Pancreas (tissue), 10 donors: ENCODE results near the gene CPB2. TPM values are rescaled to one million over a fixed set of nuclear protein-coding genes. Genes with fewer than 3 reads are reported as not detected.

Experiments
- ATAC-seq, 4 donors: fragments of 200-7000 bp; cut with Tn5 transposase; one replicate each; pipeline versions ENCODE4 v1.8.0 to v1.9.1; 2020; ENCODE audit warnings: mild to moderate bottlenecking in 4 of 4, moderate library complexity in 4 of 4
- DNase-seq, 6 donors: peaks; one replicate each; pipeline ENCODE4 v3.0.0-alpha.2; 2020
- FAIRE-seq: peaks from 2 replicates; lab custom pipeline; 2012; peaks lifted over from hg19 to GRCh38; lab: Jason Lieb, UNC
- H3K27ac ChIP-seq, 4 donors: fragments of 200-600 bp; sonication (generic); 1 replicate in 3 of 4; 2 replicates in 1 of 4; pipeline versions ENCODE4 v1.5.0 to v1.8.0; 2020
- H3K27me3 ChIP-seq, 4 donors: fragments of 200-600 bp; one replicate each; pipeline ENCODE4 v1.8.0; 2021
- H3K36me3 ChIP-seq, 3 donors: fragments of 200-600 bp; sonication (generic) in 1 of 3; one replicate each; pipeline versions ENCODE4 v1.5.0 to v1.8.0; 2020 to 2021
- H3K4me1 ChIP-seq, 3 donors: fragments of 200-600 bp; one replicate each; pipeline ENCODE4 v1.8.0; 2021
- H3K4me3 ChIP-seq, 4 donors: fragments of 200-600 bp; sonication (generic) in 2 of 4; one replicate each; pipeline versions ENCODE4 v1.5.0 to v1.8.0; 2020 to 2021
- H3K9me3 ChIP-seq, 4 donors: fragments of 200-600 bp; one replicate each; pipeline ENCODE4 v1.8.0; 2021
- WGBS, 2 donors: extraction: QIAGEN DNeasy Blood & Tissue Kit; methylation state at CpG; one replicate each; pipeline ENCODE4 v1.1.7; 2013; 5-methylcytosine and 5-hydroxymethylcytosine counted together
- intact Hi-C, 3 donors: fragments of 100-400 bp; cut with DNase I; formaldehyde crosslinking; loops; one replicate each; pipeline versions ENCODE4 v1.11.1 to v1.14.2; 2022
- polyA plus RNA-seq, 2 donors: library from polyadenylated mRNA; stranded (reverse); fragments of 200-250 nt; gene quantifications; one replicate each; pipeline ENCODE4 v1.2.3, GENCODE V29; 2013
- total RNA-seq, 6 donors: library from RNA; stranded (reverse); fragmentation: NEBNext Ultra II Directional in 4 of 6; extraction: Animal tissue kit (Norgen Biotek cat#: 25700) in 4 of 6; gene quantifications; one replicate each; pipeline versions ENCODE4 v1.2.1 to v1.2.4, GENCODE V29; 2021 to 2023
- TF ChIP-seq, protein P1 (sequence below), 4 donors: fragments of 200-600 bp; sonication (generic) in 3 of 4; IDR thresholded peaks; one replicate each; pipeline versions ENCODE4 v1.5.0 to v1.8.0; 2021; ENCODE audit warnings: antibody characterized with exemption in 4 of 4
- donor health status: healthy with polysubstance abuse.
- donor health status: DM: no; HTN: no; CAD: no; lungs with moderate emphysema.
- donor health status: DM: no; HTN: no; CAD: no.
- donor health status: control.
- donor health status: control.
- donor health status: Bipolar disorder and iron deficiency.
- donor health status: DM: yes; HTN: yes; CAD: no.
- donor health status: DM: no; HTN: no; CAD: no.
- donor health status: DM: no; HTN: no; CAD: no.
- donor health status: DM: yes; HTN: yes; CAD: no.

Gene CPB2
- total and polyA plus RNA-seq, 8 donors: 0.08 to 0.94 (median 0.58) TPM; not detected in 1

DNA sequence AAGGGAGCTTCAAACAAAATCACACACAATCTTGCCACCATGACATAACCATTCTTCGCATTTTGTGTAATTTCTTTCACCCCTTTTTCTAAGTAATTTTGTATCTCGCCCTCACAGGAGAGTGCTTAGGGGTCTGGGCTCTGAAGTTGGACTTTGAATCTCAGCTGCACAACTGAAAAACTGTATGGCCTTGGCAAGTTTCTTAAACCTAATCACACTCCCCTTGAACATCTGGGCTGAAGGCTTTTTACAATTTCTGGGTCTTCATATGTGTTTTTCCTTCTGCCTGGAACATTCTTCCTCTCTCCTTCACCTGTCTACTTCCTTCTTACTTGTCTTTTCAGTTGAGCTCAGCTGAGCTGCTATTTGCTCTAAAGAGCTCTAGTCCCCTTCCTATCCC, 24.3 kb upstream of the CPB2 start:
- Histone ChIP-seq H3K27ac (no peak overlapping the region), H3K4me3 (no peak overlapping the region), H3K4me1 (peaks cover 0 to 12% (median 4%) of the 10 kb centered on the region in 3 donors), H3K9me3 (no peaks in the 10 kb centered on the region), H3K27me3 (no peaks in the 10 kb centered on the region), H3K36me3 (no peaks in the 10 kb centered on the region)
- intact Hi-C loops: no loop called here
- WGBS, 2 donors: 87 to 97% methylated on average over 2 of the region's 2 CpGs
- TF ChIP-seq, protein P1, sequence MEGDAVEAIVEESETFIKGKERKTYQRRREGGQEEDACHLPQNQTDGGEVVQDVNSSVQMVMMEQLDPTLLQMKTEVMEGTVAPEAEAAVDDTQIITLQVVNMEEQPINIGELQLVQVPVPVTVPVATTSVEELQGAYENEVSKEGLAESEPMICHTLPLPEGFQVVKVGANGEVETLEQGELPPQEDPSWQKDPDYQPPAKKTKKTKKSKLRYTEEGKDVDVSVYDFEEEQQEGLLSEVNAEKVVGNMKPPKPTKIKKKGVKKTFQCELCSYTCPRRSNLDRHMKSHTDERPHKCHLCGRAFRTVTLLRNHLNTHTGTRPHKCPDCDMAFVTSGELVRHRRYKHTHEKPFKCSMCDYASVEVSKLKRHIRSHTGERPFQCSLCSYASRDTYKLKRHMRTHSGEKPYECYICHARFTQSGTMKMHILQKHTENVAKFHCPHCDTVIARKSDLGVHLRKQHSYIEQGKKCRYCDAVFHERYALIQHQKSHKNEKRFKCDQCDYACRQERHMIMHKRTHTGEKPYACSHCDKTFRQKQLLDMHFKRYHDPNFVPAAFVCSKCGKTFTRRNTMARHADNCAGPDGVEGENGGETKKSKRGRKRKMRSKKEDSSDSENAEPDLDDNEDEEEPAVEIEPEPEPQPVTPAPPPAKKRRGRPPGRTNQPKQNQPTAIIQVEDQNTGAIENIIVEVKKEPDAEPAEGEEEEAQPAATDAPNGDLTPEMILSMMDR (IDR thresholded peaks at IDR 0.05): no peak
- DNase-seq: no peak
- no peak for ATAC-seq
- FAIRE-seq: no peak

DNA sequence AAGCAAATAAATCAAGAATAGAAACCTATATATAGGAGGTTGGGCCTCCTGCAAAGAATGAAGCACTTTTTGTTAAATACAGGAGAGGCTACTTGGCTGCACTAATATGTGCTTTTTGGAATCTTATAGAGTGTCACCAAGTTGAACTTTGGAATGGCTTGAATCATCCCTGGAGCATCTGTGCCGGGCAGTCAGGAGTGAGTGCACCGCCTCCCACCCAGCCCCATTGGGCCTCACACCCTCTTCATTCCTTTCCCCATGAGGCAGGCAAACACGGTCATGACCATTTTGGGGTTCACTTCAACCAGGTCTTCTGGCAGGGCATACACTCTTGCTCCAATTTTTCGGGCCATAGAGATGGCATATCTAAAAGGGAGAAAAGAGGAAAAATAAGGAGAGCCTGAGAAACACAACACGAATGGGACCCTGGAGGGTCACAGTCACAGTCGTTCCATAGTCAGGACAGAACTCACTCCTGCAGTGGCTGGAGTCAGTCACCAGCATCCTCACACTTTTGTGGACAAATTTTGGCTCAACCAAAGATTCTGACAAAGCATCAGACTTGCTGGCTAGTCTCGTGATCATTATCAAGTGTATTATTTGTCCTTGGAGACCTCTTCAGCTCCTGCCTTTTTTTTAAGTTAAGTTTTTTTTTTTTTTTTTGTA, 22.7 kb upstream of the CPB2 start:
- TF ChIP-seq, protein P1 (IDR thresholded peaks at IDR 0.05): no peak
- Histone ChIP-seq H3K9me3 (no peaks in the 10 kb centered on the region), H3K4me1 (peaks cover 0 to 11% (median 4%) of the 10 kb centered on the region in 3 donors), H3K36me3 (no peaks in the 10 kb centered on the region), H3K27me3 (no peaks in the 10 kb centered on the region), H3K27ac (no peak overlapping the region), H3K4me3 (no peak overlapping the region)
- ATAC-seq: no peak
- no peak for FAIRE-seq
- WGBS, 2 donors: 78 to 87% methylated on average over 7 of the region's 7 CpGs
- no peak for DNase-seq
- intact Hi-C loops: no loop called here

DNA sequence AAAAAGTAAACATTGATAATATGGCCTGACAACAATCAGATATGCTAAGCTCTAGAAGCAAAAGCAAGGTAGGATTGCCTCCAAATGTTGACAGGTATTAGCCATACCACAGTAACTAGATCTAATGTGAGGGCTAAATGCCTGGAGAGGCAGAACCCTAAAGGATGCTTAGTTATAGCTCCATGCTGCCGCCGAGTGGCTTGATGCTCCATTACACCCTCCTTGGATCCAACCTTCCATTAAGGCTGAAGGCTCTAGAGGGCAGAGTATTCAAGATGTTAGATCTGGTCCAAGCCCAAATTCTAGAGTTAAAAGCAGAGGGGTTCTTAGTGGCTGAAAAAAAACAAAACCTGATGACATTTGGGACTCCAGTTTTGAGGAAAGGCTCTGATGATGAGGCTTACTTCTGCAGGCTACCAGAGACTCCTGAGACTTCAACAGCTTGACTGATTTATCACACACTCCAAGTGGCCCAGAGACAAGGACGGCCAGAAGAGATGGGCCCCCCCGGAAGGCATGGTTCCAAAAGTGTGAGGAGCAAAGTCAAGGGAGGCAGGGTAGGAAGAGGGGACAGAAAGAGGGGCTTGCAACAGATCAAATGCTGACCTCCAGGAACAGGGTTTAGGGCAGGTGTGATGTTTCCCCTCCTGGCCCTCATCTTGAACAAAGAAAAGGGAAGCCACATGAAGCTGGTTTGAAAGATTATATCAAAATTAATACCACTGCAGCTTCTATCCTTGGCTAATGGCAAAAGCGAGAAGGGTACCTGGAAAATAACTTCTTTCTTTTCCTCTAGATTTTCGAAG, 21.9 kb upstream of the CPB2 start:
- H3K27me3 ChIP-seq: no peaks in the 10 kb centered on the region
- FAIRE-seq (no peak), DNase-seq (peak; percentile 41 to 82 (median 66)), ATAC-seq (peak; percentile 85 to 95 (median 94))
- no peaks in the 10 kb centered on the region for H3K36me3 ChIP-seq
- intact Hi-C loops: no loop called here
- TF ChIP-seq, protein P1 (IDR thresholded peaks at IDR 0.05): peak; percentile 41 to 74 (median 71)
- H3K9me3 ChIP-seq: no peaks in the 10 kb centered on the region
- H3K4me1 ChIP-seq: peaks cover 0 to 11% (median 4%) of the 10 kb centered on the region in 3 donors
- 43 to 46% methylated on average over 6 of the region's 6 CpGs for WGBS, 2 donors
- no peak overlapping the region for H3K4me3 ChIP-seq
- H3K27ac ChIP-seq: no peak overlapping the region

DNA sequence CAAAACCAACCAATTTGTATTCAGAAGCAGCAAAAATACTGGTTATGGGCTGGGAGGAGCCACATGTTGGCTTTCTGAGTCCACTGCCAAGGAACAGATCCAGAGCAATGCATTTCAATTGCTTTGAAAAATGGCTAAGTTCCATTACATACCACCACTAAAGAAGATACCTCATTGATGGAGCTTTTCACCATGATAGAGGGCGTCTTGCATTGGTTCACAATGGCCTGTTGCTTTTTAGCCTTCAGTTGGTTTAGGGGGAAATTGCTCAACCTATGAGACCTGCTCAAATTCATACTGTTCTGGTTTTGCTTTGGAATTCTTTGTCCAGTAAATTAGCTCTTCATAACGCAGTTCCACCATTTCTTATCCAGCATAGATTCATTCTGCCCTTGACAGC, 21.2 kb upstream of the CPB2 start:
- TF ChIP-seq, protein P1 (IDR thresholded peaks at IDR 0.05): no peak
- Histone ChIP-seq H3K4me3 (no peak overlapping the region), H3K36me3 (no peaks in the 10 kb centered on the region), H3K9me3 (no peaks in the 10 kb centered on the region), H3K27me3 (no peaks in the 10 kb centered on the region), H3K4me1 (peaks cover 0 to 11% (median 4%) of the 10 kb centered on the region in 3 donors), H3K27ac (no peak overlapping the region)
- FAIRE-seq (no peak), DNase-seq (no peak), ATAC-seq (no peak)
- intact Hi-C loops: no loop called here
- WGBS, 2 donors: 34 to 59% methylated on average over 2 of the region's 2 CpGs
